Heart left ventricle (tissue), 13 donors: ENCODE data around the gene PTGIS.

Experiments
- POLR2A ChIP-seq, 2 donors: fragments of 450-650 bp; IDR thresholded peaks; one replicate each; pipeline ENCODE4 v1.6.1; 2017; ENCODE audit warnings: antibody characterized with exemption in 2 of 2, mild to moderate bottlenecking in 2 of 2, moderate library complexity in 2 of 2
- TF ChIP-seq, protein P1 (sequence below), 12 donors: fragments of 200-600 bp; sonication (generic) in 4 of 12; IDR thresholded peaks; one replicate each; pipeline versions ENCODE4 v1.5.0 to v1.8.0; 2018 to 2022; ENCODE audit warnings: antibody characterized with exemption in 12 of 12, mild to moderate bottlenecking in 5 of 12
- donor health status: ischemic (EF 13 %, LVEDD 7.1; RV severe dilation, severe dysfunction).
- donor health status: DM: no; HTN: yes; CAD: no.
- donor health status: DM: no; HTN: no; CAD: no.
- donor health status: ischemic (EF 25% LVEDD 6.9; RV normal size, moderate dysfunction).
- donor health status: ischemic (EF 25% LVEDD 5.7; RV mildly dilated, moderate dysfunction).
- donor health status: ischemic (EF 35%, LVEDD 5.7; RV mildly dilated, moderate dysfunction).
- donor health status: nonischemic (EF 11% LVEDD 7.7; RV severe dilation, severe dysfunction).
- donor health status: DM: yes; HTN: yes; CAD: no.
- donor health status: PGD.
- donor health status: ischemic (EF 29% LVEDD 5.4; RV normal size, mild dysfunction).
- donor health status: nonischemic (EF 23%, LVEDD 6.1; RV moderate dilation, normal function).

- TF ChIP-seq, protein P1, sequence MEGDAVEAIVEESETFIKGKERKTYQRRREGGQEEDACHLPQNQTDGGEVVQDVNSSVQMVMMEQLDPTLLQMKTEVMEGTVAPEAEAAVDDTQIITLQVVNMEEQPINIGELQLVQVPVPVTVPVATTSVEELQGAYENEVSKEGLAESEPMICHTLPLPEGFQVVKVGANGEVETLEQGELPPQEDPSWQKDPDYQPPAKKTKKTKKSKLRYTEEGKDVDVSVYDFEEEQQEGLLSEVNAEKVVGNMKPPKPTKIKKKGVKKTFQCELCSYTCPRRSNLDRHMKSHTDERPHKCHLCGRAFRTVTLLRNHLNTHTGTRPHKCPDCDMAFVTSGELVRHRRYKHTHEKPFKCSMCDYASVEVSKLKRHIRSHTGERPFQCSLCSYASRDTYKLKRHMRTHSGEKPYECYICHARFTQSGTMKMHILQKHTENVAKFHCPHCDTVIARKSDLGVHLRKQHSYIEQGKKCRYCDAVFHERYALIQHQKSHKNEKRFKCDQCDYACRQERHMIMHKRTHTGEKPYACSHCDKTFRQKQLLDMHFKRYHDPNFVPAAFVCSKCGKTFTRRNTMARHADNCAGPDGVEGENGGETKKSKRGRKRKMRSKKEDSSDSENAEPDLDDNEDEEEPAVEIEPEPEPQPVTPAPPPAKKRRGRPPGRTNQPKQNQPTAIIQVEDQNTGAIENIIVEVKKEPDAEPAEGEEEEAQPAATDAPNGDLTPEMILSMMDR (IDR thresholded peaks at IDR 0.05) = no peak
- no peak for TF ChIP-seq POLR2A (IDR thresholded peaks at IDR 0.05)
Measured at GRCh38 chr20:49571553-49571835, 3.6 kb upstream of the PTGIS start.
